SJCRH30 (cell line): ENCODE data around the gene SMU1. TPM values are rescaled to one million over a fixed set of nuclear protein-coding genes. Genes with fewer than 3 reads are reported as not detected.
A peak's percentile ranks its signal among the peaks of the same experiment; 100 is the strongest.
"Not testable (repeated sequence)": the region's sequence is repeated elsewhere in the genome, so short reads cannot be mapped to it uniquely, and the experiment has no call there.

Experiments
- DNase-seq, 2 experiments: peaks; one replicate each; pipeline ENCODE4 v3.0.0-alpha.2; 2015 to 2020
- H3K27ac ChIP-seq: fragments of 250-450 bp; sonication (Bioruptor Pico); 2 replicates; pipeline ENCODE4 v1.5.1; 2020; ENCODE audit warnings: mild to moderate bottlenecking, moderate library complexity
- H3K27me3 ChIP-seq: fragments of 250-450 bp; sonication (Bioruptor Pico); 2 replicates; pipeline ENCODE4 v1.5.1; 2020; ENCODE audit warnings: mild to moderate bottlenecking, moderate library complexity
- H3K36me3 ChIP-seq: fragments of 250-450 bp; sonication (Bioruptor Pico); 2 replicates; pipeline ENCODE4 v1.5.1; 2020; ENCODE audit warnings: mild to moderate bottlenecking, moderate library complexity
- H3K4me1 ChIP-seq: fragments of 250-450 bp; sonication (Bioruptor Pico); 2 replicates; pipeline ENCODE4 v1.5.1; 2020; ENCODE audit warnings: mild to moderate bottlenecking, moderate library complexity
- H3K4me3 ChIP-seq: fragments of 250-450 bp; sonication (Bioruptor Pico); 2 replicates; pipeline ENCODE4 v1.5.1; 2020; ENCODE audit warnings: mild to moderate bottlenecking, moderate library complexity
- H3K9me3 ChIP-seq: fragments of 250-450 bp; sonication (Bioruptor Pico); replicated peaks from 2 replicates; pipeline ENCODE4 v1.5.1; 2020; ENCODE audit warnings: mild to moderate bottlenecking, moderate library complexity
- total RNA-seq: library from RNA; depleted of rRNA; stranded (reverse); fragments of >200 nt; shearing (Covaris generic); gene quantifications from 2 replicates; pipeline ENCODE4 v1.2.3, GENCODE V29; 2014

The SMU1 gene
- total RNA-seq, 1 experiment from 2014 or later = 30.4 TPM

DNA sequence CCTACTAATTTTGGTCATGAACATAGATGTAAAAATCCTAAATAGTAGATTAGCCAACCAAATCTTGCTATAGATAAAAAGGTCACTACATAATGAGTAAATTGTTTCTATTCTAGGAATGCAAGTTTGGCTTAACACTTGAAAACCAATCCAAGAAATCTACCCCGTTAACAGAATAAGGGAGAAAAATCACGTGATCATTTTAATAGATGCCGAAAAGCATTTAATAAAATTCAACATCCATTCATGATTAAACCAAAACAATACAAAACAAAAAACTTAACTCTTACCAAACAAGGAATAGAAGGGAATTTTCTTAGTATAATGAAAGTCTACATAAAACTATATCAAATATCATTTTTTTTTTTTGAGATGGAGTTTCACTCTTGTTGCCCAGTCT is 20.7 kb upstream of the SMU1 start:
- no peak overlapping the region for H3K4me3 ChIP-seq
- H3K36me3 ChIP-seq = no peaks in the 10 kb centered on the region
- no peaks in the 10 kb centered on the region for H3K9me3 ChIP-seq
- no peak for DNase-seq
- no peaks in the 10 kb centered on the region for H3K27me3 ChIP-seq
- H3K4me1 ChIP-seq = 0 out of 2 replicates have a peak, but pooled peaks cover 7% of the 10 kb centered on the region
- H3K27ac ChIP-seq = no peak overlapping the region

DNA sequence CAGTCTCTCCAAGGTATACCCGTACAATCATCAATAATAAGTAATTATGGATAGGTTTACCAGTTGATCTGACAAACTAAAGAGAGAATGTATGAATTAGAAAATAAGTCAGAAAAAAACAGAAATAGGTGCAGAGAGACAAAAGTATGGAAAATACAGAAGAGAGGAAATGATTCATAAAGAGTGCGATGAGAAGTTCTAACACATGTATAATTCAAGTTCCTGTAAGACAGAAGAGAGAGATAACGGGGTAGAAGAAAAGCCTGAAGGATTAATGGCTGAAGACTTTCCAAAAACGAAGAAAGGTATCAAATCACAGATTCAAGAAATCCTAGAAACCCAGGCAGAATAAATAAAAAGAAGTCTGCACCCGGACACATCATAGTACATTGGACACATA is 16.2 kb upstream of the SMU1 start:
- Histone ChIP-seq H3K4me1 (no peaks in the 10 kb centered on the region), H3K4me3 (no peak overlapping the region), H3K36me3 (no peaks in the 10 kb centered on the region), H3K27me3 (no peaks in the 10 kb centered on the region), H3K9me3 (no peaks in the 10 kb centered on the region), H3K27ac (no peak overlapping the region)
- no peak for DNase-seq

DNA sequence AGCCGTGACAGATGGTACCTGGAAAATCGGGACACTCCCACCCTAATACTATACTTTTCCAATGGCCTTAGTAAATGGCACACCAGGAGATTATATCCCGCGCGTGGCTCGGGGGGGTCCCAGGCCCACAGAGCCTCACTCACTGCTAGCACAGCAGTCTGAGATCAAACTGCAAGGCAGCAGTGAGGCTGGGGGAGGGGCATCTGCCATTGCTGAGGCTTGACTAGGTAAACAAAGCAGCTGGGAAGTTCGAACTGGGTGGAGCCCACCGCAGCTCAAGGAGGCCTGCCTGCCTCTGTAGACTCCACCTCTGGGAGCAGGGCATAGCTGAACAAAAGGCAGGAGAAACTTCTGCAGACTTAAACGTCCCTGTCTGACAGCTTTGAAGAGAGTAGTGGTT is 9.2 kb upstream of the SMU1 start:
- not testable (repeated sequence) for H3K27ac ChIP-seq, H3K9me3 ChIP-seq, H3K4me1 ChIP-seq, H3K27me3 ChIP-seq, DNase-seq, H3K36me3 ChIP-seq, H3K4me3 ChIP-seq

DNA sequence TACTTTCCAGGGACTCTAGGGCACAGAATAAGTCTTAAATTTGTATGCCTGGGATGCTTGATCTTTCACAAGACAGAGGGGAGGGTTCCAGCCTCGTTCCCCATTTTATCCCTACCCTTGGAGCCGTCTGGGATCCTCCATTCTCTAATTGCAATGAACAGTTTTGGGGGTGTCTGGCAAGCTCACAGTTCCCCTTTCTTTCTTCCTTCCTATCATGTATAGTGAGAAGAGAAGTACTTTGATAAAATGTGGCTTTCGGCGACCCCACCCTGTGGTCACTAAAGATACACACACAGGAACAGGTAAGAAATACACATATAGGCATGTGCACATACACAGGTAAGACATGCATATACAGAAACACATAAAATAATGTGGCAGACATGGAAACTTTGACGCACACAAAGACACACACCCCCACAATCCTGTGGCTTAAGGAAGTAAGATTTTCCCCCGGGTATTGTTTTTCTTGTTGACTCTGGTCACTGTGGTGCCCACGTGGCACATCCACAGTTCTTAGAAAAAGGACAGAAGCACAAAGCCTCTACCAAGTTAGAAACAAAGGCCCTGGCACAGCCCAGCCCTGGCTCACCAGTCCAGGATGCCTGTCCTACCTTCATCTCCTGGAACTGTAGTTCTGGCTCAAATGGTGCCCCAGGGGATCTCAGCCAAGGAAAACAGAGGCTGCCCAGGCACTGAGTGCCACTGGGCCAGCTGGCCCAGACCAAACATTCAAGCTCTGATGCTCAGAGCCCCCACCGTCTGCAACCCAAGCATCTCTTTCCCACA is 6.3 kb upstream of the SMU1 start:
- no peaks in the 10 kb centered on the region for H3K36me3 ChIP-seq
- no peak overlapping the region for H3K4me3 ChIP-seq
- DNase-seq = no peak
- no peaks in the 10 kb centered on the region for H3K27me3 ChIP-seq
- no peak overlapping the region for H3K27ac ChIP-seq
- no peaks in the 10 kb centered on the region for H3K4me1 ChIP-seq
- H3K9me3 ChIP-seq = no peaks in the 10 kb centered on the region

DNA sequence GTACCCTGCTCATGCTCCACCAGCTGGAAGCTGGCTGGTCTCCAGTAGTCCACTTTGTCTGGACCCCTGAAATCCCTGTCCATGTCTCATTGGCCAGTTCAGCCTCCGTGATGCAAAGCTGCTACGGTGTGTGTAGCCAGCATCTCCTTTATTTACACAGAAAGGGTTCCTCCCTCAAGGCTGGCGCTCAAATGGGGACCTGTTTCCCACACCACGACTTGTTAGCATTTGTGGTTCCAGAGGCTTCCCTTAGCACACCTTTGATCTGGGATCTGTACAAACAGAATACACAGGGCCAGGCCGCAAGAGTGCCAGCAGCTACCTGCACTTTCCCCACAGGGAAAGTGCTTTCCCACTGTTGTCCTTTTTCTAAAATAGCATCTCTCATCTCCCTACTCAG is 5.7 kb upstream of the SMU1 start:
- no peaks in the 10 kb centered on the region for H3K36me3 ChIP-seq
- DNase-seq = no peak

DNA sequence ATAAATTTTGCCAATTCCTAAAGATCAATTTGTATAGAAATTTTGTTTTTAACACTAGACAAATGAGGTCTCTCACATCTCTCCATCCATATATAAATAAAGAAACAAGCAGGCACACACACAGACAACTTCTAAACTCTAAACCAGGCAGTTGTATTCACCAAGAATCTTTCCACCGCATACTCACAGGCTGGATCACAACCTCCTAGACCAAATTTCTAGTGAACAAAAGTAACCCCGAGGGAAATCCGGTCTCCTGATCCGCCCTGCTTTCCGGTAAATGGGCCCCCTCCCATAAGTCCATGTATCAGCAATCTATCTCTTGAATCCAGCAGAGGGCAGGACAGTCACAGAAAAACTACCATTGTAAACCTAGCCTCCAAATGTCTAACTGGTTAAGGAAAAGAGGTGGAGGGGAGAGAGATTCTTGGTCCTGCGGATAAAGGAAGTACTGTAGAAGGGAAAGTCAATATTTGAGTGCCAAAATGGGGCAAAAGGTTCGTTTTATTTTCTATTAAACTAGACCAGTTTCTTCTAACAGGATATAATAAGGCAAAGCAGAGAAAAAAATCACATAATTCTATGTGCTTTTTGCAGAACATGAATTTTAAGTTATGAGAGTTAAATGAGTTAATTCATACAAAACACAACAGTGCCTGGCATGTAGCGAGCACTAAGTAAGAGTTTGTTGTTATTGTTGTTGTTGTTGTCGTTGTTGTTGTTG is 4.8 kb upstream of the SMU1 start:
- Histone ChIP-seq H3K36me3 (no peaks in the 10 kb centered on the region), H3K27me3 (no peaks in the 10 kb centered on the region), H3K27ac (no peak overlapping the region), H3K4me1 (no peaks in the 10 kb centered on the region), H3K4me3 (peak overlapping the region; percentile 23), H3K9me3 (no peaks in the 10 kb centered on the region)
- peak; percentile 72 to 90 for DNase-seq

More for the DNA sequence above, 5.7 kb upstream of the SMU1 start:
- H3K27ac ChIP-seq = no peak overlapping the region
- H3K9me3 ChIP-seq = no peaks in the 10 kb centered on the region
- H3K4me3 ChIP-seq = no peak overlapping the region
- no peaks in the 10 kb centered on the region for H3K27me3 ChIP-seq
- no peaks in the 10 kb centered on the region for H3K4me1 ChIP-seq

DNA sequence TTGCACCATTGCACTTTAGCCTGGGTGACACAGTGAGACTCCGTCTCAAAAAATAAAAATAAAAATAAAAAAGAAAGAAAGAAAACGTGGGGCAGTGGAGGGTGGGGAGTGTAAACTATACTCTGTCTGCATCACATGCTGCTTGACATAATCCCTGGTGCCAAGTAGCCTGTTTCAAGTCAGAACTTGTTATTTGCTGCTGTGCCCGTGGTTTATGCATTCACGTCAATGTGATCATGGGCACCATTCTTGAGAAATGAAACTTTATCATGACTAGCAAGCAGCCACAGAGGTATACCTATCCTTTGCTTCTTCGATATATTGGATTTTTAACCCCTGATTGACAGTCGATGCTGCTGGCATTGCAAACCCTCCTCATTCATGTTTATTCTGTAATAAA is 4.1 kb upstream of the SMU1 start:
- Histone ChIP-seq H3K4me3 (peak overlapping the region; percentile 23; the same call in 1 of the 2 replicates), H3K36me3 (no peaks in the 10 kb centered on the region), H3K27me3 (no peaks in the 10 kb centered on the region), H3K9me3 (no peaks in the 10 kb centered on the region), H3K27ac (no peak overlapping the region), H3K4me1 (no peaks in the 10 kb centered on the region)
- no peak for DNase-seq

DNA sequence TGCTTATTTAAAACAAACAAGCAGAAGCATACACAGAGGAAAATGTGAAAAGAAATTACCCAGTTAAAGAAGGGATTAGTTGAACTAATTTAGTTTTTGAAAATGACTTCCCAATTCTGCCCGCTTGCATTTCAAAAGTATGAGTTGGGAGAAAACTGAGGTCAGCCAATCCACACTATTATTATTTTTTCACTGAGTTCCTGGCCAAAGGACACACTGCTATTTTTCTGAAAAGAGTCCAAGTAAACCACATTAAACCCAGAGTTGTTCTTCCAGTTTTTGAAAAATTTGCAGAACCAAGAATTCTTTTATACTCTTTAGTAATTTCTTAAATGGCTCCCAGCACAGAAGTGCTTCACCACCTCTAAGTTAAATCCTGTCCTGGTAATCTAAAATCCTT is 7.5 kb downstream of the SMU1 start:
- Histone ChIP-seq H3K27me3 (no peaks in the 10 kb centered on the region), H3K4me3 (no peak overlapping the region), H3K36me3 (peaks cover 51% of the 10 kb centered on the region), H3K4me1 (no peaks in the 10 kb centered on the region), H3K27ac (no peak overlapping the region), H3K9me3 (no peaks in the 10 kb centered on the region)
- no peak for DNase-seq

DNA sequence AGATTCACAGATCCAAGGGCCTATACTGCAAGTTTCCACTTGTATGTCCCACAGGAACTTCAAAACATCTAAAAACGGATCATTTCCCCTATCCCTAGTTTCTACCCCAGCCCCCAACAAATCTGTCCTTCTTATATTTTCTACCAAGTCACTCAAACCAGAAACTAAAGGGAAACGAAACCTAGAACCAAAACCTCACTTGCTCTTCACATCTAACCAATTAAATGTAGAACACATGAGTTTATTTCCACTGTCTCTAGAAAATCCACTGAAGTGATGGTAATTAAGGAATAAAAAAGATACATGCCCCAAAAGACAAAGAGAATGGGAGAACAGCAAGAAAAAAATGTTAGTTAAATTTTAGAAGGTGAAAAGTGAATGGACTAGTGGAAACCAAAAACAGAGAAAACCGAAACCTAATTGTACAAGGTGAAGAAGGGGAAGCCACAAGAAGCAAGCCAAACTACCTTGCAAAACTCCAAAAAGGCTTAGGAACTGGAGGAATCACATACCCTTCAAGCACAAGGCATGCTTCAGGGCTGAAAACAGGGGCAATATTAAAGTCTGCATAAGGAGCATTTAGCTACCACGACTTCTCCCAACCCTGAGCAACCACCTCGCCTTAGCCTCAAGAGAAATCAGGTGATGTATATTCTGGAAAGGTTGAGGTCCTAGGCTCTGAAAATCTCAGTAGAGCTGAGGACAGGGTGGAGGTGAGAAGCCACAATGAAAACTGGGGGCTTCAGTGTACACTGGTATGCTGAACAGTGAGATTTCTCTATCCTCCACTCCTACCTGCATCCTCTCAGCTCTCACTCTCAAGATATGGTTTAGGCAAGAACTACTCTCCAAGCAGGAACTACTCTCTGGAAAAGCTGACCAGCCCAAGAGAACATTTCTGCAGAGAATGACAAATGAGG is 11.1 kb downstream of the SMU1 start:
- Histone ChIP-seq H3K36me3 (peaks cover 44% of the 10 kb centered on the region), H3K4me1 (no peaks in the 10 kb centered on the region), H3K27ac (no peak overlapping the region), H3K9me3 (no peaks in the 10 kb centered on the region), H3K27me3 (no peaks in the 10 kb centered on the region), H3K4me3 (no peak overlapping the region)
- no peak for DNase-seq

DNA sequence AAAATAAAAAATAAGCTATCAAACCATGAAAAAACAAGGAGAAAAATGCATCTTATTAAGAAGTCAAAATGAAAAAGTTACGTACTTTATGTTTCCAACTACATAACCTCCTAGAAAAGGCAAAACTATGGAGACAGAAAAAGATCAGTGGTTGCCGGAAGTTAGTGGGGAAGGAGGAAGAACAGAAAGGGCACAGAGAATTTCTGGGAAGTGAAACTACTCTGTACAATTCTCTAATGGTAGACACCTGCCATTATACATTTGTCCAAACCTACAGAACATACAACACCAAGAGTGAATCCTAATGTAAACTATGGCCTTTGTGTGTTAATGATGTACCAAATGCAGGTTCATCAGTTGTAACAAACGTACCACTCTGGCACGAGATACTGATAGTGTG is 25.3 kb downstream of the SMU1 start:
- Histone ChIP-seq H3K27ac (no peak overlapping the region), H3K27me3 (no peaks in the 10 kb centered on the region), H3K9me3 (no peaks in the 10 kb centered on the region), H3K4me1 (no peaks in the 10 kb centered on the region), H3K4me3 (no peak overlapping the region), H3K36me3 (peaks cover 66% of the 10 kb centered on the region)
- no peak for DNase-seq

DNA sequence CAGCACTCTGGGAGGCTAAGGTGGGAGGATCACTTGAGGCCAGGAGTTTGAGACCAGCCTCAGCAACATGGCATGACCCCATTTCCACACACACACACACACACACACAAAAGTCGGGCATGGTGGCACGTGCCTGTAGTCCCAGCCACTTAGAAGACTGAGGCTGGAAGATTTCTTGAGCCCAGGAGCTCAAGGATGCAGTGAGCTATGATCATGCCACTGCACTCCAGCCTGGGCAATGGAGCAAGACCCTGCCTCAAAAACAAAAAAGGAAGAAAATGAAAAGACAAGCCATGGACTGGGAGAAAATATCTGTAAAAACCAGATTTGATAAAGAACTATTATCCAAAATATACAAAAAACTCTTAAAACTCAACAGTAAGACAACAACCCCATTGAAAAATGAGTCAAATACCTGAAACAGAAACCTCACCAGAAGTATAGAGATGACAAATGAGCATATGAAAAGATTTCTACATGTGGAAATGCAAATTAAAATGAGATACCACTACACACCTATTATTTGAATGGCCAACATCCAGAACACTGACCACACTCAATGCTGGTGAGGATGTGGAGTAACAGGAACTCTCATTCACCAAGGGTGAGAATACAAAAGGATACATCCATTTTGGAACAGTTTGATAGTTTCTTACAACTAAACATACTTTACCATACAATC is 26.7 kb downstream of the SMU1 start:
- H3K4me3 ChIP-seq = no peak overlapping the region
- H3K36me3 ChIP-seq = peaks cover 57% of the 10 kb centered on the region
- no peak overlapping the region for H3K27ac ChIP-seq
- no peaks in the 10 kb centered on the region for H3K27me3 ChIP-seq
- H3K4me1 ChIP-seq = no peaks in the 10 kb centered on the region
- no peaks in the 10 kb centered on the region for H3K9me3 ChIP-seq
- DNase-seq = no peak

DNA sequence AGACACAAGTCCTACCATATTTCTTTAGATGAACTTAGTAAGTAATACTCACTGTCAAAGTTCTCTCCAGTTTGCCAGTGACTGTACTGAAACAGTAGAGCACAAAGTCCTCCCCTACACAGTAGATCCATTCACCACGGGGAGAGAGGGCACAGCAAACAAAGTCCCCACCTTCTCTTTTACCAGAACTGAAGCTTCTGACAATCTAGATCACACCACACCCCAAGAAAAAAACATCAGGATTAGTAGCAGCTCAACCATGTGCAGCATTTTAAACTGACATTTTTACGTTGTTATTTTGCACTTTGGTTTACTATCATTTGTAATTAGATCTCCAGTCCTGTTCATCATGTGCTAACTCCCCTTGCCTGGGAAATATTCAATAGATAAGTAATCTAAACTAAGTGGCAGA is 28.4 kb downstream of the SMU1 start:
- Histone ChIP-seq H3K36me3 (peaks cover 41% of the 10 kb centered on the region), H3K4me3 (no peak overlapping the region), H3K27me3 (no peaks in the 10 kb centered on the region), H3K4me1 (no peaks in the 10 kb centered on the region), H3K27ac (no peak overlapping the region), H3K9me3 (no peaks in the 10 kb centered on the region)
- no peak for DNase-seq

DNA sequence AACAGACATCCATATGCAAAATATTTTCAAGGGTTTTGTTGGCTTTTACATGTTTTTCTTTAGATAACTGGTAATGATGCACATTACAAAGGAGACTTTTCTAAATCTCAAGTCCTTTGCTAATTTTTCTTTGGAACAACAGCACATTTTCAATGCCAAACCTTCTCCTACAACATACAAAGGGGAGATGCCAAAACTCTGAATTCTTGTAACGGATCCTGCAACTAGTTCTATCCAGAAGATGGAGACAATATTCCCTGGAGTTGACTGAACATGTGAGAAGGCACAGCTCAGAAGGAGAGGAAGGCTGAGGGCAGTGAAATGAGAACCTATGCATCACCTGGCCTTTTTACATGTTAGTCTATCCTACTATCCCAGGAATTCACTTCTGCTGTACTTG is 30.4 kb downstream of the SMU1 start:
- Histone ChIP-seq H3K4me1 (peaks cover 1% of the 10 kb centered on the region), H3K9me3 (no peaks in the 10 kb centered on the region), H3K4me3 (no peak overlapping the region), H3K27ac (no peak overlapping the region), H3K36me3 (peaks cover 32% of the 10 kb centered on the region), H3K27me3 (no peaks in the 10 kb centered on the region)
- DNase-seq = no peak

DNA sequence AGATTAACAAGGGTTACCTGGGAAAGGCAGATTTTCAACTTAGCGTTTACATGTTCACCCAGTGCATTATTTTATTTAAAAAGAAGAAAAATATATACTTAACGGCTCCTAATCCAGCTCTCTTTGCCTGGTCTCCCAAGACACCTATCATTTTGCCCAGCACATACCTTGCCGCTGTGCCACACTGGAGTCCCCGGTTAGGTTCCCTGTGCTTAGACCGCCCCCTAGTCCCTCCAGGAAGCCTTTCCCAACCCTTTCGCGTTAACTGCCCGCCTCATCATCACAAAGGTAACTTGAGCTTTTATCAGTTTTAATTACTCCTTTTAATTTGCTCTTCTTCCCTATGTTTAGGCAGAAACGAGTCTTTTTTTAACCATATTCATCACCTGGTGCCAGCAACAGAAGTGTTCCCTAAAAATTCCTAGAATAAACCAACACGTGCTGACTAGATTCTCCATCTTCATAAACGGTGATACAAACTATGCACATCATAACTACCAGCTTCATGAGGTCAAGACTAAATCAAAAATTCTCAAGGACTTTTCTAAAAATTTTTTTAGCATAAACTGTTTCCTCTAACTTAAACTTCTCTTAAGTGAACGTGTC is 31.7 kb downstream of the SMU1 start:
- no peak overlapping the region; the same call in 1 of the 2 replicates for H3K4me3 ChIP-seq
- H3K9me3 ChIP-seq = no peaks in the 10 kb centered on the region
- no peaks in the 10 kb centered on the region for H3K27me3 ChIP-seq
- peaks cover 32% of the 10 kb centered on the region for H3K36me3 ChIP-seq
- H3K4me1 ChIP-seq = peaks cover 9% of the 10 kb centered on the region
- no peak for DNase-seq
- H3K27ac ChIP-seq = no peak overlapping the region
